ENCODE results near the gene PTMS. TPM values are rescaled to one million over a fixed set of nuclear protein-coding genes. Genes with fewer than 3 reads are reported as not detected.

The PTMS gene
- total RNA-seq, 1 experiment from 2014 or later = 62.9 TPM

DNA sequence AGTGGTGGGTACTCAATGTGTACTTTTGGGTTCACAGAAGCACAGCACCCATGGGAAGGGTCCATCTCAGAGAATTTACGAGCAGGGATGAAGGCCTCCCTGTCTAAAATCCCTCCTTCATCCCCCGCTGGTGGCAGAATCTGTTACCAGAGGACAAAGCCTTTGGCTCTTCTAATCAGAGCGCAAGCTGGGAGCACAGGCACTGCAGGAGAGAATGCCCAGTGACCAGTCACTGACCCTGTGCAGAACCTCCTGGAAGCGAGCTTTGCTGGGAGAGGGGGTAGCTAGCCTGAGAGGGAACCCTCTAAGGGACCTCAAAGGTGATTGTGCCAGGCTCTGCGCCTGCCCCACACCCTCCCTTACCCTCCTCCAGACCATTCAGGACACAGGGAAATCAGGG, 54.0 kb downstream of the PTMS start:
- H3K27me3 Mint-ChIP-seq (ENCODE audit: unreplicated experiment) = peaks cover 98% of the 10 kb centered on the region
- BruUV-seq (replicated peaks) = no TSS peak
- H3K27ac Mint-ChIP-seq (ENCODE audit: unreplicated experiment) = no peak overlapping the region
- no peaks in the 10 kb centered on the region for H3K9me3 Mint-ChIP-seq (ENCODE audit: low read depth, unreplicated experiment)
- H3K4me1 Mint-ChIP-seq (ENCODE audit: low read depth, unreplicated experiment) = peaks cover 1% of the 10 kb centered on the region
- TF ChIP-seq, protein P1, sequence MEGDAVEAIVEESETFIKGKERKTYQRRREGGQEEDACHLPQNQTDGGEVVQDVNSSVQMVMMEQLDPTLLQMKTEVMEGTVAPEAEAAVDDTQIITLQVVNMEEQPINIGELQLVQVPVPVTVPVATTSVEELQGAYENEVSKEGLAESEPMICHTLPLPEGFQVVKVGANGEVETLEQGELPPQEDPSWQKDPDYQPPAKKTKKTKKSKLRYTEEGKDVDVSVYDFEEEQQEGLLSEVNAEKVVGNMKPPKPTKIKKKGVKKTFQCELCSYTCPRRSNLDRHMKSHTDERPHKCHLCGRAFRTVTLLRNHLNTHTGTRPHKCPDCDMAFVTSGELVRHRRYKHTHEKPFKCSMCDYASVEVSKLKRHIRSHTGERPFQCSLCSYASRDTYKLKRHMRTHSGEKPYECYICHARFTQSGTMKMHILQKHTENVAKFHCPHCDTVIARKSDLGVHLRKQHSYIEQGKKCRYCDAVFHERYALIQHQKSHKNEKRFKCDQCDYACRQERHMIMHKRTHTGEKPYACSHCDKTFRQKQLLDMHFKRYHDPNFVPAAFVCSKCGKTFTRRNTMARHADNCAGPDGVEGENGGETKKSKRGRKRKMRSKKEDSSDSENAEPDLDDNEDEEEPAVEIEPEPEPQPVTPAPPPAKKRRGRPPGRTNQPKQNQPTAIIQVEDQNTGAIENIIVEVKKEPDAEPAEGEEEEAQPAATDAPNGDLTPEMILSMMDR (IDR thresholded peaks at IDR 0.05; ENCODE audit: unreplicated experiment) = no peak
- no peak for DNase-seq
- no peak overlapping the region for H3K4me3 Mint-ChIP-seq (ENCODE audit: low read depth, unreplicated experiment)
- intact Hi-C loops (cut with micrococcal nuclease; ENCODE audit: unreplicated experiment) = loop anchor here (10.0 kb wide), 1 partner anchor 205 kb away; no protein-coding TSS in a partner anchor
- CTCF ChIA-PET = interaction anchor here (0.6 kb wide), 1 partner anchor 11 kb away, joined by 4 read pairs; no protein-coding TSS in a partner anchor
- no peaks in the 10 kb centered on the region for H3K36me3 Mint-ChIP-seq (ENCODE audit: insufficient read depth, unreplicated experiment)

Other genes starting within 250 kb of the PTMS start
- 2,412 and 2,552 TPM in 2 replicates for gene GAPDH, start 231.8 kb upstream of the PTMS start, total RNA-seq (2022)
- 0.76 and 1.0 TPM in 2 replicates for gene IFFO1, start 210.3 kb upstream of the PTMS start, total RNA-seq (2022)
- gene NOP2, start 198.1 kb upstream of the PTMS start, total RNA-seq (2022) = 86.1 and 88.5 TPM in 2 replicates
- gene CHD4, start 159.0 kb upstream of the PTMS start, total RNA-seq (2022) = 164 and 165 TPM in 2 replicates
- 2.5 and 3.2 TPM in 2 replicates for gene LPAR5, start 130.4 kb upstream of the PTMS start, total RNA-seq (2022)
- gene ACRBP, start 118.9 kb upstream of the PTMS start, total RNA-seq (2022) = 2.9 and 4.1 TPM in 2 replicates
- gene ING4, start 103.2 kb upstream of the PTMS start, total RNA-seq (2022) = 24.9 and 26.6 TPM in 2 replicates
- 64.9 and 68.5 TPM in 2 replicates for gene ZNF384, start 77.0 kb upstream of the PTMS start, total RNA-seq (2022)
- gene PIANP, start 65.5 kb upstream of the PTMS start, total RNA-seq (2022) = not detected in 2 replicates
- 47.3 and 55.3 TPM in 2 replicates for gene COPS7A, start 42.3 kb upstream of the PTMS start, total RNA-seq (2022)
- gene MLF2, start 13.2 kb upstream of the PTMS start, total RNA-seq (2022) = 176 and 183 TPM in 2 replicates
- gene LAG3, start 6.2 kb downstream of the PTMS start, total RNA-seq (2022) = 0.34 TPM in 1 of 2 replicates, not detected in the other
- not detected in 2 replicates for gene CD4, start 23.2 kb downstream of the PTMS start, total RNA-seq (2022)
- gene GPR162, start 55.5 kb downstream of the PTMS start, total RNA-seq (2022) = not detected in 2 replicates
- gene P3H3, start 62.0 kb downstream of the PTMS start, total RNA-seq (2022) = 0.45 and 0.56 TPM in 2 replicates
- gene GNB3, start 74.6 kb downstream of the PTMS start, total RNA-seq (2022) = not detected in 2 replicates
- gene CDCA3, start 84.9 kb downstream of the PTMS start, total RNA-seq (2022) = 47.9 and 57.1 TPM in 2 replicates
- 126 and 128 TPM in 2 replicates for gene USP5, start 85.8 kb downstream of the PTMS start, total RNA-seq (2022)
- 608 and 639 TPM in 2 replicates for gene TPI1, start 101.2 kb downstream of the PTMS start, total RNA-seq (2022)
- gene SPSB2, start 106.9 kb downstream of the PTMS start, total RNA-seq (2022) = 18.0 and 21.5 TPM in 2 replicates
- 6.0 and 8.3 TPM in 2 replicates for gene LRRC23, start 138.5 kb downstream of the PTMS start, total RNA-seq (2022)
- 14.5 and 16.1 TPM in 2 replicates for gene ENO2, start 148.2 kb downstream of the PTMS start, total RNA-seq (2022)
- 59.9 and 62.0 TPM in 2 replicates for gene ATN1, start 161.6 kb downstream of the PTMS start, total RNA-seq (2022)
- not detected in 2 replicates for gene RNU7-1, start 177.5 kb downstream of the PTMS start, total RNA-seq (2022)
- 96.7 and 103 TPM in 2 replicates for gene C12orf57, start 177.7 kb downstream of the PTMS start, total RNA-seq (2022)
- gene PTPN6, start 185.0 kb downstream of the PTMS start, total RNA-seq (2022) = 42.4 and 46.3 TPM in 2 replicates
- gene PHB2, start 204.3 kb downstream of the PTMS start, total RNA-seq (2022) = 182 and 195 TPM in 2 replicates
- gene EMG1, start 204.6 kb downstream of the PTMS start, total RNA-seq (2022) = 73.1 and 80.5 TPM in 2 replicates

Data from Calu3 (cell line).